ENCODE results near the gene CFAP299. TPM values are rescaled to one million over a fixed set of nuclear protein-coding genes. Genes with fewer than 3 reads are reported as not detected.

The CFAP299 gene
- total and polyA plus RNA-seq, 2 of the 8 experiments (the other 6 are each of a cell fraction or from before 2014, with no cell fraction given): not detected

DNA sequence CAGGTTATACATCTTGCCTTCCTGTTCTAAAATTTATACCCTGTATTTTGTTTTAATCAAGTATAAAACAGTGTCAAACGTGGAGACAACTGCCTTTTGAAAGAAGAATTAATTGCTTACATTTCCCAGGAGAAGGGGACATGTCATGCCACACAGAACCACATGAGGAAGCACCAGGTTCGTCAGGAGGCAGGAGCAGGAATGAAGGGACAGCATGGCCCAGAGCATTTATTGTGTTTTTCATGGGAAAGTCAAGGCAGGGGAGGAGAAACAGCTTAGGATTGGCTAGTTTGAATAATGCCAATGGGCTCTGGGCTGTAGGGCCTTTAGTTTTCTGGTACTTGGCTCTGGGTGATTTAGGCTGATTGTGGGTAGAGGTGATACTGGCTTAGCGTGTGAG is 203.7 kb downstream of the CFAP299 start (continued):
- TF ChIP-seq CHD7 (IDR thresholded peaks at IDR 0.05; ENCODE audit: insufficient replicate concordance, low read length) (no peak), POLR2A (IDR thresholded peaks at IDR 0.05; ENCODE audit: control extremely low read depth in 1 of 2, low read depth in 2 of 2, low read length in 2 of 2) (no peak), JUN (IDR thresholded peaks at IDR 0.05; ENCODE audit: low read depth, low read length) (no peak), RAD21 (IDR thresholded peaks at IDR 0.05 in 1 of 2, conservative IDR thresholded peaks at IDR 0.05 in 1 of 2; ENCODE audit: low read depth in 2 of 2, low read length in 2 of 2) (peak; percentile 30 to 35; a peak in 2 of 4 replicates), TCF12 (IDR thresholded peaks at IDR 0.05; ENCODE audit: low read depth, low read length) (no peak), EGR1 (IDR thresholded peaks at IDR 0.05; ENCODE audit: borderline replicate concordance, low read depth, low read length) (no peak), GTF2F1 (IDR thresholded peaks at IDR 0.05; ENCODE audit: borderline replicate concordance, low read depth, low read length) (no peak), POU5F1 (IDR thresholded peaks at IDR 0.05; ENCODE audit: low read depth, low read length) (no peak), SIX5 (IDR thresholded peaks at IDR 0.05; ENCODE audit: low read depth, low read length) (no peak)
